Measurements from ENCODE around the gene PTGES.
"Not testable (repeated sequence)": the region's sequence is repeated elsewhere in the genome, so short reads cannot be mapped to it uniquely, and the experiment has no call there.

The PTGES gene, protein sequence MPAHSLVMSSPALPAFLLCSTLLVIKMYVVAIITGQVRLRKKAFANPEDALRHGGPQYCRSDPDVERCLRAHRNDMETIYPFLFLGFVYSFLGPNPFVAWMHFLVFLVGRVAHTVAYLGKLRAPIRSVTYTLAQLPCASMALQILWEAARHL

GRCh38 chr9:129752900-129753729 lies at the start of gene PTGES:
Gene PTGES (minus strand): TSS chr9:129753042. CDS start chr9:129753012, 30 bp downstream.
- H3K4me1 ChIP-seq (ENCODE audit: insufficient read depth, low read length) = peaks cover 11% of the 10 kb centered on the region; the same call in 1 of the 2 replicates
- H3K36me3 ChIP-seq (ENCODE audit: insufficient read depth, low read length) = no peaks in the 10 kb centered on the region
- H3K9ac ChIP-seq (ENCODE audit: low read depth, low read length) = peak within 1 kb of the TSS; percentile 6; the same call in 1 of the 2 replicates
- no peaks in the 10 kb centered on the region for H3K9me3 ChIP-seq (ENCODE audit: control insufficient read depth, insufficient read depth, low read length)

DNA sequence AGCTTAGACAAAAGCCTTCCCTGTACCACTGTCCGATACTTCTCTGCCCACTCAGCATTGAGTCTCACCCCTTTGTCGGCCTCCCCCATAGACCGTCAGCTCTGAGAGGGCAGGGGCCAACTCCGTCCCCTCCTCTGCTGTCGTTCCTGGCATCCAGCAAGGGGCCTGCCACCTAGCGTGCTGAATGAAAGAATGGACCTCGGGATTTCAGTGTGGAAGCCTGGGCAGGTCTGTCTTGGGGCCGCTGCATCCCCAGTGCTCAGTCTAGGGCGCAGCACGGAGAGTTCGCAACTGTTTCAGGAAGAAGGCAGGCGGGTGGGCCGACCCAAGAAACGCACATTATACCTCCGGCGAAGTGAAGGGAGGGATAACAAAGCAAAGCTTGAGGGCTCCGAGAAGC lies 48.7 kb upstream of the PTGES start:
- no peaks in the 10 kb centered on the region for H3K9me3 ChIP-seq (ENCODE audit: control insufficient read depth, insufficient read depth, low read length)
- no peak overlapping the region for H3K9ac ChIP-seq (ENCODE audit: low read depth, low read length)
- no peaks in the 10 kb centered on the region for H3K36me3 ChIP-seq (ENCODE audit: insufficient read depth, low read length)
- H3K4me1 ChIP-seq (ENCODE audit: insufficient read depth, low read length) = no peaks in the 10 kb centered on the region; the same call in 1 of the 2 replicates

DNA sequence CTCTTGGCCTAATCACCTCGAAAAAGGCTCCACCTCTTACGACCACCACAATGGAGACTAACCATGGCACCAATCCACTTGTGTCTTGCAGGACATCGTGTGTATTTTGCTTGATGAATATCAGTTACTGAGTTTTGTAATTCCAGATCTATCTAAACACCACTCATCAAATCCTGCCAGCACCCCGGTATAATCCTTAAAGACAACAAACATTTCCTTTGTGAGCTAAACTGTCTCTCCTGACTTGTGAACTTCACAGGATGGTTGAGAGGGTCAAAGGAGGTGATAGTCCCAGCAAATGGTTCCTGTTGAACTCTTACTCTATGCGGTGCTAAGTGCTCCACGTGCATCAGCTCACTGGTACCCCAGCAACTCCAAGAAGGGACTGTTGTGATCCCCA lies 46.1 kb upstream of the PTGES start:
- Histone ChIP-seq H3K9me3 (ENCODE audit: control insufficient read depth, insufficient read depth, low read length) (no peaks in the 10 kb centered on the region), H3K36me3 (ENCODE audit: insufficient read depth, low read length) (no peaks in the 10 kb centered on the region), H3K9ac (ENCODE audit: low read depth, low read length) (no peak overlapping the region), H3K4me1 (ENCODE audit: insufficient read depth, low read length) (no peaks in the 10 kb centered on the region; the same call in 1 of the 2 replicates)

DNA sequence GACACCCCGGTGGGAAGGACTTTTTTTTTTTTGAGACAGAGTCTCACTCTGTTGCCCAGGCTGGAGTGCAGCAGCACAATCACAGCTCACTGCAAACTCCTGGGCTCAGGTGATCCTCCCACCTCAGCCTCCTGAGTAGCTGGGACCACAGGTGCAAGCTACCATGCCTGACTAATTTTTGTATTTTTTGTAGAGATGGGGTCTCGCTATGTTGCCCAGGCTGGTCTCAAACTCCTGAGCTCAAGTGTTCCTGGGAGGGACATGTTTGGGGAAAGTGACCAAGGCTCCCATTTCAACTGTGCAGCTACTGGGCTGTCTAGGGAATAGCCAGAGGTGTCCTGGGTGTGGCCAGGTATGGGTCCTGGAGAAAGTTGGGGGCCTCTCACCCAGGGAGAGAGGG lies 43.2 kb upstream of the PTGES start:
- not testable (repeated sequence) for H3K9ac ChIP-seq (ENCODE audit: low read depth, low read length); H3K36me3 ChIP-seq (ENCODE audit: insufficient read depth, low read length); H3K4me1 ChIP-seq (ENCODE audit: insufficient read depth, low read length); H3K9me3 ChIP-seq (ENCODE audit: control insufficient read depth, insufficient read depth, low read length)

GRCh38 chr9:129794549-129794948 lies 41.7 kb upstream of the PTGES start:
- Histone ChIP-seq H3K4me1 (ENCODE audit: insufficient read depth, low read length) (no peaks in the 10 kb centered on the region), H3K36me3 (ENCODE audit: insufficient read depth, low read length) (no peaks in the 10 kb centered on the region), H3K9ac (ENCODE audit: low read depth, low read length) (no peak overlapping the region), H3K9me3 (ENCODE audit: control insufficient read depth, insufficient read depth, low read length) (no peaks in the 10 kb centered on the region)

GRCh38 chr9:129786481-129786880 lies 33.6 kb upstream of the PTGES start:
- Histone ChIP-seq H3K4me1 (ENCODE audit: insufficient read depth, low read length) (no peaks in the 10 kb centered on the region), H3K9ac (ENCODE audit: low read depth, low read length) (no peak overlapping the region), H3K36me3 (ENCODE audit: insufficient read depth, low read length) (no peaks in the 10 kb centered on the region), H3K9me3 (ENCODE audit: control insufficient read depth, insufficient read depth, low read length) (no peaks in the 10 kb centered on the region)

DNA sequence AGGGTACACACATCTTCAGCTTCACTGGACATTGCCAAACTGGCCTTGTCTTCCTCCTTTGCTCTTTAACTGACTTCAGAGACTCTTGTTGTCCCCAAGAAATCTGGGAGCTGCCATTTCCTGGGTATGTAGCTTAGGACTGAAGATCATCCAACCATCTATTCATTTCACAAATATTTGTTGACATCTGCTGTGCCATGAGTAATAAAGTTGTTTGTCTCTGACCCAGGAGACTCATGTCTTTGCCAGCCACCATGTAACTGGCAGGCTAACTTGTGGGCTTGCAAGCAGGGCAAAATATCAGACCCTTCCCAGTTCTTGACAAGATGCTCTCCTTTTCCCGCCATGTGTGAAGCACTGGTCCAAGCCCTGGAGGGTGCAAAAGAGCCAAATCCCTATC lies 33.0 kb upstream of the PTGES start:
- H3K36me3 ChIP-seq (ENCODE audit: insufficient read depth, low read length) = no peaks in the 10 kb centered on the region
- H3K9me3 ChIP-seq (ENCODE audit: control insufficient read depth, insufficient read depth, low read length) = no peaks in the 10 kb centered on the region
- no peaks in the 10 kb centered on the region for H3K4me1 ChIP-seq (ENCODE audit: insufficient read depth, low read length)
- H3K9ac ChIP-seq (ENCODE audit: low read depth, low read length) = no peak overlapping the region

DNA sequence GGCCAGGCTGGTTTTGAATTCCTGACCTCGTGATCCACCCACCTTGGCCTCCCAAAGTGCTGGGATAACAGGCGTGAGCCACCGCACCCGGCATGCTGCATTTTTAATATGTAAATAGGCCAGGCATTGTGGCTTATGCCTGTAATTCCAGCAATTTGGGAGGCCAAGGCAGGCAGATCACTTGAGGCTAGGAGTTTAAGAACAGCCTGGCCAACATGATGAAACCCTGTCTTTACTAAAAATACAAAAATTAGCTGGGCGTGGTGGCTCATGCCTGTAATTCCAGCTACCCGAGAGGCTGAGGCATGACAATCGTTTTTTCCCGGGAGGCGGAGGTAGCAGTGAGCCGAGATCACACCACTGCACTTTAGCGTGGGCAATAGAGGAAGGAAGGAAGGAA lies 32.1 kb upstream of the PTGES start:
- H3K9ac ChIP-seq (ENCODE audit: low read depth, low read length); H3K36me3 ChIP-seq (ENCODE audit: insufficient read depth, low read length); H3K4me1 ChIP-seq (ENCODE audit: insufficient read depth, low read length); H3K9me3 ChIP-seq (ENCODE audit: control insufficient read depth, insufficient read depth, low read length): not testable (repeated sequence)

- H3K9me3 ChIP-seq (ENCODE audit: control insufficient read depth, insufficient read depth, low read length) = no peaks in the 10 kb centered on the region
- H3K9ac ChIP-seq (ENCODE audit: low read depth, low read length) = no peak overlapping the region
- no peaks in the 10 kb centered on the region for H3K4me1 ChIP-seq (ENCODE audit: insufficient read depth, low read length)
- no peaks in the 10 kb centered on the region for H3K36me3 ChIP-seq (ENCODE audit: insufficient read depth, low read length)
Observed at GRCh38 chr9:129783516-129784361, 30.9 kb upstream of the PTGES start.

DNA sequence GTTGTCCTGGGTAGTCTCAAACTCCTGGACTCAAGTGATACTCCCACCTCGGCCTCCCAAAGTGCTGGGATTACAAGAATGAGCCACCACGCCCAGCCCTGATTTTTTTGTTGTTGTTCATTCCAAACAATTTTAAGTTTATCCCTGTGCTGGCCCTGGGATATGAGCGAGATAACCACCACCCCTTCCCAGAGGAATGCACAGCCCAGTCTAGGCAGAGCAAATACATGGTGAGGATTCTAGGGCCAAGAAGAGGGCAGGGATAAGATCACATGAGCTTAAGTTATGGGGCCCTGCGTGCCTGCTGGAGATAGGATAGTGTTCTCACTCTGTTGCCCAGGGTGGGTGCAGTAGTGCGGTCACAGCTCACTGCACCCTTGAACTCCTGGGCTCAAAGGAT lies 29.1 kb upstream of the PTGES start:
- Histone ChIP-seq H3K9ac (ENCODE audit: low read depth, low read length) (no peak overlapping the region), H3K4me1 (ENCODE audit: insufficient read depth, low read length) (no peaks in the 10 kb centered on the region), H3K9me3 (ENCODE audit: control insufficient read depth, insufficient read depth, low read length) (no peaks in the 10 kb centered on the region), H3K36me3 (ENCODE audit: insufficient read depth, low read length) (no peaks in the 10 kb centered on the region)

DNA sequence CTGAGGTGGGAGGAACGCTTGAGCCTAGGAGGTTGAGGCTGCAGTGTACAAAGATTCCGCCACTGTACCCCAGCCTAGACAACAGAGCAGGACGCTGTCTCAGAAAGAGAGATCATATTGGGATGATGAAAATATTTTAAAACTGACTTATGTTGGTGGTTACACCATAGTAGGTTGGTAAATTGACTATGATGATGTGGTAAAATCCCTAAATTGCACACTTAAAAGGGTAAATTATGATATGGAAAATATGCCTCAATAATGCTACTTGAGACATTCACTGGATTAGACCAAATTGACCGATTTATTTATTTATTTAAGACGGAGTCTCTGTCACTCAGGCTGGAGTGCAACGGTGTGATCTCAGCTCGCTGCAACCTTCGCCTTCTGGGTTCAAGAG lies 28.3 kb upstream of the PTGES start:
- Histone ChIP-seq H3K9me3 (ENCODE audit: control insufficient read depth, insufficient read depth, low read length) (no peaks in the 10 kb centered on the region), H3K36me3 (ENCODE audit: insufficient read depth, low read length) (no peaks in the 10 kb centered on the region), H3K4me1 (ENCODE audit: insufficient read depth, low read length) (peaks cover 5% of the 10 kb centered on the region; the same call in 1 of the 2 replicates), H3K9ac (ENCODE audit: low read depth, low read length) (no peak overlapping the region)

DNA sequence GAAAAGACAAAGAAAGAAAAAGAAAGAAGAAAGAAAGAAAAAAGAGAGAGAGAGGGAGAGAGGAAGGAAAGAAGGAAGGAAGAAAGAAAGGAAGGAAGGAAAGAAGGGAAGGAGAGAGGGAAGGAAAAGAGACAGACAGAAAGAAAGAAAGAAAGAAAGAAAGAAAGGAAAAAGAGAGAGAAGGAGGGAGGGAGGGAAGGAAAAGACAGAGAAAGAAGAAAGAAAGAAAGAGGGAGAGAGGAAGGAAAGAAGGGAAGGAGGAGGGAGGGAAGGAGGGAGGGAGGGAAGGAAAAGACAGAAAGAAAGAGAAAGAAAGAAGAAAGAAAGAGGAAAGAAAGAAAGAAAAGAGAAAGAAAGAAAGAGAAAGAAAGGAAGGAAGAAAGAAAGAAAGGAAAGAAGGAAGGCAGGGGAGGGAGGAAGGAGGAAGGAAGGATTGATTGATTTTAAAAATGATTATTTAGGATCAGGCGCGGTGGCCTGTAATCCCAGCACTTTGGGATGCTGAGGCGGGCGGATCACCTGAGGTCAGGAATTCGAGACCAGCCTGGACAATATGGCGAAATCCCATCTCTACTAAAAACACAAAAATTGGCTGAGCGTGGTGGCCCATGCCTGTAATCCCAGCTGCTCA lies 26.8 kb upstream of the PTGES start:
- no peaks in the 10 kb centered on the region for H3K36me3 ChIP-seq (ENCODE audit: insufficient read depth, low read length)
- H3K9me3 ChIP-seq (ENCODE audit: control insufficient read depth, insufficient read depth, low read length) = no peaks in the 10 kb centered on the region
- H3K9ac ChIP-seq (ENCODE audit: low read depth, low read length) = no peak overlapping the region
- H3K4me1 ChIP-seq (ENCODE audit: insufficient read depth, low read length) = peaks cover 5% of the 10 kb centered on the region; the same call in 1 of the 2 replicates

GRCh38 chr9:129778469-129778868 lies 25.6 kb upstream of the PTGES start:
- Histone ChIP-seq H3K9me3 (ENCODE audit: control insufficient read depth, insufficient read depth, low read length) (no peaks in the 10 kb centered on the region), H3K36me3 (ENCODE audit: insufficient read depth, low read length) (no peaks in the 10 kb centered on the region), H3K4me1 (ENCODE audit: insufficient read depth, low read length) (peaks cover 5% of the 10 kb centered on the region; the same call in 1 of the 2 replicates), H3K9ac (ENCODE audit: low read depth, low read length) (no peak overlapping the region)

GRCh38 chr9:129777769-129778130 lies 24.9 kb upstream of the PTGES start:
- H3K9ac ChIP-seq (ENCODE audit: low read depth, low read length) = peak overlapping the region; percentile 50; the same call in 1 of the 2 replicates
- H3K36me3 ChIP-seq (ENCODE audit: insufficient read depth, low read length) = no peaks in the 10 kb centered on the region
- no peaks in the 10 kb centered on the region for H3K9me3 ChIP-seq (ENCODE audit: control insufficient read depth, insufficient read depth, low read length)
- H3K4me1 ChIP-seq (ENCODE audit: insufficient read depth, low read length) = peaks cover 5% of the 10 kb centered on the region; the same call in 1 of the 2 replicates

Data from ES-I3 (cell line).